OCI-LY3 (cell line): ENCODE measurements around the gene RNU6-1.

Experiments used
- H2AFZ ChIP-seq: fragments of 200-600, 300-600 bp; shearing (Covaris generic); 2 replicates; pipeline ENCODE4 v1.6.0; 2014; ENCODE audit warnings: antibody characterized with exemption, low read depth, low read length
- H3K27ac ChIP-seq: fragments of 200-600, 300-600 bp; sonication (generic); 2 replicates; pipeline ENCODE4 v1.5.1; 2014; ENCODE audit warnings: mild to moderate bottlenecking, low read length, moderate library complexity, mixed read lengths
- H3K27me3 ChIP-seq: fragments of 200-600, 300-600 bp; sonication (generic); 2 replicates; pipeline ENCODE4 v1.6.1; 2014; ENCODE audit warnings: low read depth, low read length, mixed read lengths
- H3K36me3 ChIP-seq: fragments of 200-600, 300-600 bp; sonication (generic); replicated peaks from 2 replicates; pipeline ENCODE3; 2014; ENCODE audit warnings: low read depth, low read length, mixed read lengths
- H3K4me1 ChIP-seq: fragments of 300-600, 200-600 bp; sonication (generic); 2 replicates; pipeline ENCODE4 v1.6.1; 2014; ENCODE audit warnings: low read length, mixed read lengths
- H3K4me2 ChIP-seq: fragments of 200-600, 300-600 bp; sonication (generic); 2 replicates; pipeline ENCODE4 v1.6.1; 2014; ENCODE audit warnings: low read length, mixed read lengths
- H3K4me3 ChIP-seq: fragments of 300-600, 200-600 bp; sonication (generic); 2 replicates; pipeline ENCODE4 v1.5.1; 2014; ENCODE audit warnings: antibody characterized with exemption, mild to moderate bottlenecking, low read length, moderate library complexity
- H3K79me2 ChIP-seq: fragments of 300-600, 200-600 bp; shearing (Covaris generic); 2 replicates; pipeline ENCODE4 v1.6.1; 2014; ENCODE audit warnings: mild to moderate bottlenecking, low read length, mixed read lengths
- H3K9ac ChIP-seq: fragments of 300-600, 200-600 bp; shearing (Covaris generic); 2 replicates; pipeline ENCODE4 v1.6.0; 2014; ENCODE audit warnings: mild to moderate bottlenecking, low read length, moderate library complexity
- H3K9me3 ChIP-seq: fragments of 200-600, 300-600 bp; shearing (Covaris generic); 2 replicates; pipeline ENCODE4 v1.6.1; 2014; ENCODE audit warnings: low read length, mixed read lengths; ENCODE audit not compliant: insufficient read depth
- H4K20me1 ChIP-seq: fragments of 200-600, 300-600 bp; sonication (generic); 2 replicates; pipeline ENCODE4 v1.6.1; 2016; ENCODE audit warnings: low read length, mixed read lengths; ENCODE audit not compliant: insufficient read depth
- EZH2phosphoT487 ChIP-seq: fragments of 200-600 bp; shearing (Covaris generic); IDR thresholded peaks from 2 replicates; pipeline ENCODE4 v1.6.1; 2018; ENCODE audit warnings: antibody characterized with exemption, mixed run types, low read depth
- TF ChIP-seq, protein P1 (sequence below): fragments of 200-600, 300-600 bp; sonication (generic); IDR thresholded peaks from 2 replicates; pipeline ENCODE4 v1.5.1; 2014; ENCODE audit warnings: antibody characterized with exemption, low read length, low read depth

RNU6-1 gene

DNA sequence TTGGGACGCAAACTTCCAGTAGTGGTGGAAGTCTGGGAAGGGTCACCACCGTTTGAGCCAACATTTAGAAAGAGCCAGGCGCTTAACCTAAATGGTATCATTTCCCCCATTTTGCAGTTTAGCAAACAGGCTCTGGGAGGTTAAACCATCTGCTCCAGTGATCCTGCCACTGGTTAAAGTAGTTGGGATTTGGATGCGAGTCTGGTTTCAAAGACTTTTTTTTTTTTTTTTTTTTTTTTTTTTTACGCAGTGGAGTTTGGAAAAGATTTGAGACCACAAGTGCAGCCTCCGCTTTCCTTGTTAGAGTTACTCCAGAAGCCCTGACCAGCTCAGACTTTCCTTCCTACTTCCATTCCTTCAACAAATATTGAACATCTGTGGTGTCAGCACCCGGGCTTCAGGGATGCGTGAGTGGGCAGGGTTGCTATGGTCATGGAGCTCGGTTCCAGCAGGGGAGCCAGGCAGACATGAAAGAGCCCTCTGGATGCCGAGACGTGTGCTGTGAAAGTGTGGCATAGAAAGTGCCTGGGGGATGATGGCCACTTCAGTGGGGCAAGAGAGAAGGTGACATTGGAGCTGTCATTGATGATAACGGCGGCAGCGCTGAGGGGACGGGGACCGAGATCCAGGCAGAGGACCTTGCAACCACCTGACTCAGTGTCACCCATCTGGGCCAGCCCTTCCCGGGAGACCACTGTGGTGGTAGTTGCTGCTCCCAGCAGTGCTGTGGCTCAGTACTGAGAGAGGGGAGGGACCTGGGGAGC lies 1.1 kb upstream of the RNU6-1 start:
- Histone ChIP-seq H3K4me2 (peak overlapping the region; percentile 96), H3K4me3 (peak overlapping the region; percentile 85), H3K79me2 (no peaks in the 10 kb centered on the region), H4K20me1 (no peaks in the 10 kb centered on the region), H3K27ac (peak overlapping the region; percentile 85), H2AFZ (peak overlapping the region; percentile 82), H3K27me3 (peaks cover 9% of the 10 kb centered on the region; the same call in 1 of the 2 replicates), H3K36me3 (no peaks in the 10 kb centered on the region), H3K4me1 (peaks cover 12% of the 10 kb centered on the region), H3K9ac (peak overlapping the region; percentile 95), H3K9me3 (no peaks in the 10 kb centered on the region)
- TF ChIP-seq EZH2phosphoT487 = no peak

GRCh38 chr15:67839499-67839928 lies 331 bp downstream of the RNU6-1 start:
- Histone ChIP-seq H3K4me1 (peaks cover 18% of the 10 kb centered on the region), H3K27ac (peak overlapping the region; percentile 85), H3K9ac (peak overlapping the region; percentile 73), H4K20me1 (no peaks in the 10 kb centered on the region), H3K4me2 (peak overlapping the region; percentile 84), H3K4me3 (peak overlapping the region; percentile 85), H3K9me3 (no peaks in the 10 kb centered on the region), H2AFZ (peak overlapping the region; percentile 99), H3K79me2 (no peaks in the 10 kb centered on the region), H3K36me3 (no peaks in the 10 kb centered on the region), H3K27me3 (peaks cover 21% of the 10 kb centered on the region)
- no peak for TF ChIP-seq EZH2phosphoT487
- TF ChIP-seq, protein P1, sequence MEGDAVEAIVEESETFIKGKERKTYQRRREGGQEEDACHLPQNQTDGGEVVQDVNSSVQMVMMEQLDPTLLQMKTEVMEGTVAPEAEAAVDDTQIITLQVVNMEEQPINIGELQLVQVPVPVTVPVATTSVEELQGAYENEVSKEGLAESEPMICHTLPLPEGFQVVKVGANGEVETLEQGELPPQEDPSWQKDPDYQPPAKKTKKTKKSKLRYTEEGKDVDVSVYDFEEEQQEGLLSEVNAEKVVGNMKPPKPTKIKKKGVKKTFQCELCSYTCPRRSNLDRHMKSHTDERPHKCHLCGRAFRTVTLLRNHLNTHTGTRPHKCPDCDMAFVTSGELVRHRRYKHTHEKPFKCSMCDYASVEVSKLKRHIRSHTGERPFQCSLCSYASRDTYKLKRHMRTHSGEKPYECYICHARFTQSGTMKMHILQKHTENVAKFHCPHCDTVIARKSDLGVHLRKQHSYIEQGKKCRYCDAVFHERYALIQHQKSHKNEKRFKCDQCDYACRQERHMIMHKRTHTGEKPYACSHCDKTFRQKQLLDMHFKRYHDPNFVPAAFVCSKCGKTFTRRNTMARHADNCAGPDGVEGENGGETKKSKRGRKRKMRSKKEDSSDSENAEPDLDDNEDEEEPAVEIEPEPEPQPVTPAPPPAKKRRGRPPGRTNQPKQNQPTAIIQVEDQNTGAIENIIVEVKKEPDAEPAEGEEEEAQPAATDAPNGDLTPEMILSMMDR = no peak

- Histone ChIP-seq H2AFZ (peak overlapping the region; percentile 99), H3K27me3 (peaks cover 24% of the 10 kb centered on the region), H3K4me1 (peaks cover 18% of the 10 kb centered on the region), H4K20me1 (no peaks in the 10 kb centered on the region), H3K27ac (no peak overlapping the region), H3K79me2 (no peaks in the 10 kb centered on the region), H3K4me3 (peak overlapping the region; percentile 85), H3K4me2 (peak overlapping the region; percentile 84), H3K9me3 (no peaks in the 10 kb centered on the region), H3K9ac (peak overlapping the region; percentile 73), H3K36me3 (no peaks in the 10 kb centered on the region)
- TF ChIP-seq, protein P1 = no peak
- no peak for TF ChIP-seq EZH2phosphoT487
Measured at GRCh38 chr15:67838789-67839332, 984 bp downstream of the RNU6-1 start.

- no peak overlapping the region for H3K4me2 ChIP-seq
- no peak for TF ChIP-seq EZH2phosphoT487
- TF ChIP-seq, protein P1 = no peak
- H2AFZ ChIP-seq = no peak overlapping the region
- H3K27me3 ChIP-seq = peaks cover 42% of the 10 kb centered on the region
- H3K9ac ChIP-seq = no peak overlapping the region
- H3K4me3 ChIP-seq = no peak overlapping the region
- peaks cover 21% of the 10 kb centered on the region for H3K4me1 ChIP-seq
- H3K9me3 ChIP-seq = no peaks in the 10 kb centered on the region
- H3K27ac ChIP-seq = no peak overlapping the region
- H4K20me1 ChIP-seq = no peaks in the 10 kb centered on the region
- no peaks in the 10 kb centered on the region for H3K79me2 ChIP-seq
- H3K36me3 ChIP-seq = no peaks in the 10 kb centered on the region
Measured at GRCh38 chr15:67836955-67837354, 2.9 kb downstream of the RNU6-1 start.
